Small intestine (tissue), 7 donors: ENCODE data around the gene OFD1. TPM values are rescaled to one million over a fixed set of nuclear protein-coding genes. Genes with fewer than 3 reads are reported as not detected.
"Not testable (repeated sequence)": the region's sequence is repeated elsewhere in the genome, so short reads cannot be mapped to it uniquely, and the experiment has no call there.

Source experiments
- DNase-seq, 2 donors: peaks; one replicate each; pipeline versions ENCODE4 v3.0.0 to v3.0.0-alpha.2; 2013
- FAIRE-seq: peaks from 2 replicates; lab custom pipeline; 2012; peaks lifted over from hg19 to GRCh38; lab: Jason Lieb, UNC
- H3K27ac ChIP-seq, 3 donors: one replicate each; pipeline ENCODE4 v1.5.1; 2013; ENCODE audit warnings: low read length in 2 of 3, mild to moderate bottlenecking in 2 of 3, control low read depth in 1 of 3, inconsistent platforms in 1 of 3, low read depth in 1 of 3, moderate library complexity in 1 of 3
- H3K27me3 ChIP-seq, 3 donors: one replicate each; pipeline ENCODE4 v1.6.1; 2013; ENCODE audit warnings: low read length in 3 of 3, inconsistent platforms in 1 of 3; ENCODE audit not compliant: control insufficient read depth in 3 of 3, insufficient read depth in 3 of 3
- H3K36me3 ChIP-seq, 3 donors: one replicate each; pipeline ENCODE4 v1.6.1; 2013; ENCODE audit warnings: low read length in 3 of 3, inconsistent platforms in 1 of 3, low read depth in 1 of 3, mild to moderate bottlenecking in 1 of 3, moderate library complexity in 1 of 3; ENCODE audit not compliant: control insufficient read depth in 3 of 3, insufficient read depth in 2 of 3
- H3K4me1 ChIP-seq, 3 donors: one replicate each; pipeline ENCODE4 v1.6.1; 2013; ENCODE audit warnings: low read length in 2 of 3, inconsistent platforms in 1 of 3, low read depth in 1 of 3, mild to moderate bottlenecking in 1 of 3, moderate library complexity in 1 of 3; ENCODE audit not compliant: control insufficient read depth in 3 of 3, insufficient read depth in 2 of 3
- H3K4me3 ChIP-seq, 3 donors: one replicate each; pipeline ENCODE4 v1.5.1; 2013; ENCODE audit warnings: low read length in 3 of 3, control low read depth in 1 of 3, inconsistent platforms in 1 of 3, low read depth in 1 of 3, mild to moderate bottlenecking in 1 of 3, moderate library complexity in 1 of 3
- H3K9me3 ChIP-seq, 2 donors: one replicate each; pipeline ENCODE4 v1.6.1; 2013; ENCODE audit warnings: low read depth in 1 of 2, low read length in 1 of 2; ENCODE audit not compliant: control insufficient read depth in 2 of 2, insufficient read depth in 1 of 2
- WGBS, 3 donors: extraction: QIAGEN DNeasy Blood & Tissue Kit; methylation state at CpG; one replicate each; pipeline ENCODE4 v1.1.7; 2013; 5-methylcytosine and 5-hydroxymethylcytosine counted together
- polyA plus RNA-seq, 4 donors: library from polyadenylated mRNA; stranded (reverse) in 3 of 4; unstranded in 1 of 4; fragments of 200-250 nt in 3 of 4; fragments of 120-200 nt in 1 of 4; gene quantifications; one replicate each; pipeline versions ENCODE4 v1.2.1 to v1.2.3, GENCODE V29; 2013
- donor health status: healthy with polysubstance abuse.
- donor health status: control.
- donor health status: control.
- donor health status: Bipolar disorder and iron deficiency.
- donor health status: healthy.

The OFD1 gene
- polyA plus RNA-seq, 4 donors, result 18.3 to 71.3 (median 53.6) TPM

- not testable (repeated sequence) for H3K36me3 ChIP-seq, H3K4me1 ChIP-seq, H3K4me3 ChIP-seq, H3K9me3 ChIP-seq, H3K27ac ChIP-seq, FAIRE-seq, H3K27me3 ChIP-seq, DNase-seq
- WGBS, 3 donors, result 92 to 100% (median 97%) methylated on average over 1 of the region's 1 CpG
Observed at GRCh38 chrX:13730523-13730922, 4.0 kb upstream of the OFD1 start.

- no peak overlapping the region for H3K27ac ChIP-seq
- H3K36me3 ChIP-seq, result no peaks in the 10 kb centered on the region
- H3K4me1 ChIP-seq, result peaks cover 0 to 7% (median 6%) of the 10 kb centered on the region in 3 donors
- DNase-seq (no peak), FAIRE-seq (no peak)
- H3K9me3 ChIP-seq, result no peaks in the 10 kb centered on the region
- no peak overlapping the region for H3K4me3 ChIP-seq
- 59 to 81% (median 63%) methylated on average over 7 of the region's 7 CpGs for WGBS, 3 donors
- H3K27me3 ChIP-seq, result no peaks in the 10 kb centered on the region
Observed at GRCh38 chrX:13732246-13733067, 2.1 kb upstream of the OFD1 start.

- H3K4me3 ChIP-seq, result peak overlapping the region; percentile 69 to 92 (median 79)
- H3K27ac ChIP-seq, result peak overlapping the region in 2 of 3 donors; percentile 91
- H3K27me3 ChIP-seq, result no peaks in the 10 kb centered on the region
- DNase-seq (no peak), FAIRE-seq (no peak)
- H3K9me3 ChIP-seq, result no peaks in the 10 kb centered on the region
- H3K36me3 ChIP-seq, result peaks cover 0 to 3% (median 0%) of the 10 kb centered on the region in 3 donors
- WGBS, 3 donors, result 15 to 32% (median 30%) methylated on average over 4 of the region's 4 CpGs
- peaks cover 0 to 7% (median 6%) of the 10 kb centered on the region in 3 donors for H3K4me1 ChIP-seq
Observed at GRCh38 chrX:13733506-13733905, 1.0 kb upstream of the OFD1 start.

- Histone ChIP-seq H3K27me3 (no peaks in the 10 kb centered on the region), H3K4me3 (no peak overlapping the region), H3K36me3 (peaks cover 0 to 10% (median 8%) of the 10 kb centered on the region in 3 donors), H3K4me1 (no peaks in the 10 kb centered on the region), H3K27ac (no peak overlapping the region), H3K9me3 (no peaks in the 10 kb centered on the region)
- FAIRE-seq (no peak), DNase-seq (no peak)
- 77 to 85% (median 77%) methylated on average over 6 of the region's 6 CpGs for WGBS, 3 donors
Observed at GRCh38 chrX:13741695-13742094, 7.1 kb downstream of the OFD1 start.

- Histone ChIP-seq H3K27ac (peak overlapping the region; percentile 18 to 85 (median 66)), H3K36me3 (peaks cover 4 to 14% (median 11%) of the 10 kb centered on the region in 3 donors), H3K9me3 (no peaks in the 10 kb centered on the region), H3K27me3 (no peaks in the 10 kb centered on the region), H3K4me3 (no peak overlapping the region), H3K4me1 (no peaks in the 10 kb centered on the region)
- FAIRE-seq (no peak), DNase-seq (peak; percentile 27 to 42)
- WGBS, 3 donors, result 51 to 58% (median 57%) methylated on average over 13 of the region's 13 CpGs
Observed at GRCh38 chrX:13742397-13743176, 8.0 kb downstream of the OFD1 start.

- no peaks in the 10 kb centered on the region for H3K9me3 ChIP-seq
- no peaks in the 10 kb centered on the region for H3K27me3 ChIP-seq
- no peak for FAIRE-seq
- H3K4me1 ChIP-seq, result no peaks in the 10 kb centered on the region
- WGBS, 3 donors, result 27 to 63% (median 35%) methylated on average over 2 of the region's 2 CpGs
- no peak overlapping the region for H3K27ac ChIP-seq
- no peak overlapping the region for H3K4me3 ChIP-seq
- H3K36me3 ChIP-seq, result peaks cover 4 to 18% (median 18%) of the 10 kb centered on the region in 3 donors
- DNase-seq, result peak; percentile 36 to 43
Observed at GRCh38 chrX:13747836-13748235, 13.3 kb downstream of the OFD1 start.

- 90 to 98% (median 91%) methylated on average over 3 of the region's 3 CpGs for WGBS, 3 donors
- Histone ChIP-seq H3K4me1 (no peaks in the 10 kb centered on the region), H3K36me3 (peaks cover 4 to 19% (median 18%) of the 10 kb centered on the region in 3 donors), H3K9me3 (no peaks in the 10 kb centered on the region), H3K27ac (no peak overlapping the region), H3K4me3 (no peak overlapping the region), H3K27me3 (no peaks in the 10 kb centered on the region)
- no peak for FAIRE-seq
- DNase-seq, result no peak
Observed at GRCh38 chrX:13748486-13748885, 13.9 kb downstream of the OFD1 start.

GRCh38 chrX:13750204-13750603 is 15.7 kb downstream of the OFD1 start:
- Histone ChIP-seq H3K36me3 (peaks cover 4 to 20% (median 16%) of the 10 kb centered on the region in 3 donors), H3K27me3 (no peaks in the 10 kb centered on the region), H3K9me3 (no peaks in the 10 kb centered on the region), H3K4me3 (no peak overlapping the region), H3K27ac (no peak overlapping the region), H3K4me1 (no peaks in the 10 kb centered on the region)
- FAIRE-seq, result no peak
- DNase-seq, result peak; percentile 31 to 52
